C4-2B (cell line): ENCODE measurements around the gene CIT.

Source experiments
- ZFX ChIP-seq: fragments of 450-650 bp; IDR thresholded peaks from 2 replicates; pipeline ENCODE4 v1.6.1; 2017
- TF ChIP-seq, protein P1 (sequence below): fragments of 450-650 bp; conservative IDR thresholded peaks from 2 replicates; pipeline ENCODE4 v1.5.1; 2017; ENCODE audit warnings: mild to moderate bottlenecking

- TF ChIP-seq, protein P1, sequence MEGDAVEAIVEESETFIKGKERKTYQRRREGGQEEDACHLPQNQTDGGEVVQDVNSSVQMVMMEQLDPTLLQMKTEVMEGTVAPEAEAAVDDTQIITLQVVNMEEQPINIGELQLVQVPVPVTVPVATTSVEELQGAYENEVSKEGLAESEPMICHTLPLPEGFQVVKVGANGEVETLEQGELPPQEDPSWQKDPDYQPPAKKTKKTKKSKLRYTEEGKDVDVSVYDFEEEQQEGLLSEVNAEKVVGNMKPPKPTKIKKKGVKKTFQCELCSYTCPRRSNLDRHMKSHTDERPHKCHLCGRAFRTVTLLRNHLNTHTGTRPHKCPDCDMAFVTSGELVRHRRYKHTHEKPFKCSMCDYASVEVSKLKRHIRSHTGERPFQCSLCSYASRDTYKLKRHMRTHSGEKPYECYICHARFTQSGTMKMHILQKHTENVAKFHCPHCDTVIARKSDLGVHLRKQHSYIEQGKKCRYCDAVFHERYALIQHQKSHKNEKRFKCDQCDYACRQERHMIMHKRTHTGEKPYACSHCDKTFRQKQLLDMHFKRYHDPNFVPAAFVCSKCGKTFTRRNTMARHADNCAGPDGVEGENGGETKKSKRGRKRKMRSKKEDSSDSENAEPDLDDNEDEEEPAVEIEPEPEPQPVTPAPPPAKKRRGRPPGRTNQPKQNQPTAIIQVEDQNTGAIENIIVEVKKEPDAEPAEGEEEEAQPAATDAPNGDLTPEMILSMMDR = no peak
- TF ChIP-seq ZFX = no peak
These were observed 184.7 kb downstream of the CIT start for GRCh38 chr12:119692410-119692809.
